ENCODE results near the gene NOX5.

GRCh38 chr15:69069996-69070395, 55.5 kb downstream of the NOX5 start:
- TF ChIP-seq EZH2 (IDR thresholded peaks at IDR 0.05; ENCODE audit: insufficient read depth, poor library complexity, severe bottlenecking): no peak
- TF ChIP-seq EZH2phosphoT487 (IDR thresholded peaks at IDR 0.05; ENCODE audit: insufficient read depth, low read depth): no peak

Data from GM23248 (cell line).